ENCODE data around the gene FOXO6.
A peak's percentile ranks its signal among the peaks of the same experiment; 100 is the strongest.

Gene FOXO6

DNA sequence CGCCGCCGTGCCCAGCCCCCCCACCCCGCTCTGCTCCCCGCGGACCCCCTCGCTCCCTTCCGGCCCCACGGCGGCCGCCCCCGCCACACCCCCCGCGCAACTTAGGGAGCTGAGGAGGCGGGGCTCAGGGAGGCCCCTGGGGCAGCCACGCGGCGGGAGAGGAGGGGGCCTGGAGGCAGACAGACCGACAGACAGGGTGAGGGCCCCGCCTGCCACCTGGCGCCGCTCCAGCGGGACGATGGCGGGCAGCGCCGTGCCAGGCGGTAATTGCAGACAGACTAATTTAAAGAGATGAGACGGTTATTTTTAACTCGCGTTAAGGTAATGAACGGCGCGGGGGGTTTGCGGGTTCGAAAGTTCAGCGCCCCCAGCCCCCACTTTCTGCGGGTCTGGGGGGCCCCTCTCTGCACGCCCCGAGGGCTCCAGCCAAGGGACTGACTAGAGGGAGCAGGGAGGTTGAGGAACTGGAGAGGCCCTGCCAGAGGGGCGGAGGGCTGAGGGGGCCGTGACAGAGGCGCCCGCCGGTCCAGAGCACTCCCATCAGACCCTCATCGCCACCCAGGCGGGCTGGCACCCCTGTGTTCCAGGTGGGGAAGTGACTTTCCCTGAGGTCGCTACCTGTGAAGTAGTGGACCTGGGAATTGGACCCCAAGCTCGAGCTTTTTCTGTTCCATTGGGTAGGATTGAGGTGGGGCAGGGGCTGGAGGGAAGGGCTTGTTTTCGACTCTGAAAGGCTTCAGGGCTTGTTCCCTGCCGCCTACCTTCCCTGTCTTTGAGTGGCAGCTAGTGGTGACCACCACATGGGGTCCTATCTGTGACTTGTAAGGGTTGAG lies 5.4 kb downstream of the FOXO6 start:
- peak in 1 of 2 donors; percentile 19 for DNase-seq (ENCODE audit: low read depth in 2 of 2)

DNA sequence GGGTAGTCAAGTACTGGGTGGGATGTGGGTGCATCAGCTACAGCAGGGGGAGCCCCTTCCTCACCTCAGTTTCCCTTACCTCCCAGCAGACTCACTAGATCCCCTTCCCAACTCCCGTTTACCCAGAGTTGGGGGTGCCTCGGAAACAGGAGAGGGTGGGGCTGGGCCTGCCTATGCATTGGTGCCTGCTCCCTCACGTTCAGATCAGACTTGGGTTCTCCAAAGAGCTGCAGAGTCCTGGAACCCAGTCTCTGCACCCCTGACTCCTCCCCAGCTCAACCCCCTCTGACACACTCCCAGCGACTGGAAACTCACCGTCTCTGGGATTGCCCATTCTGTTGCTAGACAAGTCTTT lies 6.0 kb downstream of the FOXO6 start:
- DNase-seq (ENCODE audit: low read depth in 2 of 2): no peak

DNA sequence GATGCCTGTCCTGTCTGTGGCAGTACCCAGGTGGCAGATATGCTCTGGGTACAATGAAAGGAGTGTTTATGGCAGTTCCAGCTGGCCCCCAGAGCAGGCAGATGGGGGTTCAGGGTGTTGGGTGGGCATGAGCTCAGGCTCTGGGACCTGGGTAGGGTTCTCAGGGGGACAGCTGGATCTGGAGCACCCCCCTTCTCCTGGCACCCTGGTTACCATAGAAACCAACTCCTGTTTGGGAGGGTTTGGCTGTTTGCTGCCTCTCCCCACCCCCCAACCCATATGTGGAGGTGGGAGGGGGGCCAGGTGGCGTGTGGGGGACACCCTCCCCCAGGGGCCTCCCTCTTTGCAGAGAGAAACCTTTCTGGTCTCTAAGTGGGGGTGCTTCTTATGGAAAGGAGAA lies 7.1 kb downstream of the FOXO6 start:
- no peak for DNase-seq (ENCODE audit: low read depth in 2 of 2)

DNA sequence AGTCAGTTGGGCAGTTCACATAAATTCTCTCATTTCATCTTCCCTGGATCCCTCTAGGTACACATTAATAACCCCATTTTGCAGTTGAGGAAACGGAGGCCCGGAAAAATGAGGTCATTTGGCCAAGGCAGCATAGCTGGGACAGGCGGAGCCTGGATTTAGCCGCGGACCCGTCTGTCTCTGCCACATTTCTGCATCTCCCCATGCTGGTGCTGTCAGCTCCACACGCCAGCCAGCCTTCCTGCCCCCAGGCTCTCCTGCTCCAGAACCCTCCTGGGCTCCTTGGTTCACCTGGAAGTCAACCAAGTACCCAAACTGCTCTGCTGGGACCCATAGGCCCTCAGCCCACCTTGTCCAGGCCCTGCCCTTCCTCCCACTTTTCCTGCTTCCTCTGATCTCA lies 7.6 kb downstream of the FOXO6 start:
- DNase-seq (ENCODE audit: low read depth in 2 of 2): no peak

- no peak for DNase-seq (ENCODE audit: low read depth in 2 of 2)
Measured at GRCh38 chr1:41369531-41369930, 8.3 kb downstream of the FOXO6 start.

DNA sequence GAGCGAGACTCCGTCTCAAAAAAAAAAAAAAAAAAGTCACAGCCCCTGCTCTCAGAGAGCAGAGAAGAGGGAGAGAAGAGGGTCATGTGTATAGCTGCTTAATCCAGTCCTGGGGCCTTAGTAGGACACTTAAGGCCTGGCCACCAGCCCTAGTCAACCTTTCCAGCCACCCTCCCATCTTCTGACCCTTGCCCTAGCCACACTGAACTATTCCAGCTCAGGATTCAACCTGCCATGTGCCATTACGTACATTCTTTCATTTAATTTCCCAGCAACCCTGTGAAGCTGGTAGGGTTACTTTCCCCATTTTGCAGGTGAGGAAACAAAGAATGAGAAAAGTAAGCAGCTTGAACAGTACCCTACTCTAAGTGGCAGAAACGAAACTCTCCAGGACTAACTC lies 9.0 kb downstream of the FOXO6 start:
- no peak for DNase-seq (ENCODE audit: low read depth in 2 of 2)

DNA sequence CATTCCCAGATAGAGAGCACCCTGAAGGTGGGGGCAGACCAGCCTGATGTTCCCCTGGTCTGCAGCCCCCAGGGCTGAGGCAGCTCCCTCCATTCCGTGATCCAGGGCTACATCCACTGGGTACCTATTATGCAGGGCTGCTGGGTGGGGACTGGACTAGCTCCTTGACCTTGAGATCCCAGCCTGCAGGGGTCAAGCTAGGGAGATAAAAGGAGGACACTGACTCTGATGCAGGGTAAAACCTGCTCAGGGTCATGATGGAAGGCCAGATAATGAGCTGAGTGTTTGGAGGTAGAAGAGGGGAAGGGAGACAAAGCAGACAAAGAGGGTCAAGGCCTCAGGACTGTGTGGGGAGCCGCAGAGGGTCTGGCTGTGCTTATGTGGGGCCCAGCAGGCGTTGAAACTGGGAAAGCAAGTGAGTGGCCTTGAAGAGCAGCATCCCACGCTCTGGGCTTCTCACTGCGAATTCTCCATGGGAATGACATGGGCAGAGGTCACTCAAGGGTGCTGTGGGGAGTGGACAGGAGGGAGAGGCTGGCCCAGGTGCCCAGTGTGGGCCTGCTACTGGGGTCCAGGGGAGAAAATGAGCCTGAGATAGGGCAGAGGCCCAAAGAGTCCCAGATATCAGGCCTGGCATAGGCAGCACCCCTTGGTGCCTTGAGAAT lies 9.7 kb downstream of the FOXO6 start:
- no peak for DNase-seq (ENCODE audit: low read depth in 2 of 2)

GRCh38 chr1:41371630-41372599 lies 10.7 kb downstream of the FOXO6 start:
- no peak for DNase-seq (ENCODE audit: low read depth in 2 of 2)

- no peak for DNase-seq (ENCODE audit: low read depth in 2 of 2)
Measured at GRCh38 chr1:41372600-41372993, 11.4 kb downstream of the FOXO6 start.

DNA sequence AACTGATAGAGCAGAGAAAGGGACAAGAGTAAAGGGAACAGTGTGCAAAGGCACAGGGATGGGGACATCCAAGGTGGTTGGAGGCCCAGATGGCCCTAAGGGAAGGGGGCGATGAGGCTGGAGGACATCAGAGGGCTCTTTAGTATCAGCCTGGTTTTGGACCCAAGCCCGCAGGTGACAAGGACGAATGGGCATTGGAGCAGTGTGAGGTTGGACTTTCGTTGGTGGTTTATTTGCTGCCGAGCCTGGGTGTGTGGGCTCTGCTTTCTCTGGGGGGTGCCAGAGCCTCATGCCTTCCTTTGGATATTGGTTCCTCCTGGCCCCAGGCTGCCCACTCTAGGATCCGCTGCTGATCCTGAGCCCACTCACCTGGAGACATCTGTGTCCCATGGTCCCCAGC lies 12.1 kb downstream of the FOXO6 start:
- no peak for DNase-seq (ENCODE audit: low read depth in 2 of 2)

GRCh38 chr1:41374711-41375110 lies 13.5 kb downstream of the FOXO6 start:
- no peak for DNase-seq (ENCODE audit: low read depth in 2 of 2)

DNA sequence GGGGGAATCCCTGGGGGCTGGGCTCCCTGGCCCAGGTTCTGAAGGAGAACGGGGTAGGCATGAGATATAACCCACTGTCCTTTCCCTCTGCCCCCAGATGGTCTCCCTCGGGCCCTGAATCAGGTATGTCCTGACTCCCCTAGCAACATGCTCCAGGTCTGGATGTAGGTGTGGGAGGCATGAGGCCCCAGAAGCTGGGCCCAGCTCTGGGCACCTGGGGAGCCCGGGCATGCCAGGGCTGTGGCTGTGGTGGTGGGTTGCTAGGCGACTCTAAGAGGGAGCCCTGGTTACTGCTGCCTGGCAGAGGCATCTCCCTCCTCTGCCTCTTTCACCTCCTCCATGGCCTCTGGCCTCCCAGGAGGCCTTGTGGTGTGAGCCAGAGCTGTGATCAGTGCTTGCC lies 16.2 kb downstream of the FOXO6 start:
- no peak for DNase-seq (ENCODE audit: low read depth in 2 of 2)

DNA sequence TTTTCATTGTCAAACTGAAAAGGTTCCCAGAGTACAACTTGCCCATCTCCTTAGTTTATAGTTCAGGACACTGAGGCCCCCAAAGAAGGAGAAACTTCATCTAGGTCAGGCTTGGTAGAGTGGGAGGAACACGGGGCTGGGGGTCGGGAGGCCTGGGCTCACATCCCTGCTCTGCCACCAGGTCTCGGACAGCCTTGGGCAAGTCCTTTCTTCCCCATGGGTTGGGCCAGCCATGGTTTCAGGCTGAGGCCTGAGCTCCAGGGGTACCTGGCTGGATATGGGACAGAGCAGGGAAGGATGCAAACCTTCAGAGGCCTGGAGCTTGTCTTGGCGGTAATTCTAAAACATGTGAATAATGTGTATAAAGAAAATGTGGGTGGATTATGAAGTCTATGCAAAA lies 17.0 kb downstream of the FOXO6 start:
- DNase-seq (ENCODE audit: low read depth in 2 of 2): no peak

DNA sequence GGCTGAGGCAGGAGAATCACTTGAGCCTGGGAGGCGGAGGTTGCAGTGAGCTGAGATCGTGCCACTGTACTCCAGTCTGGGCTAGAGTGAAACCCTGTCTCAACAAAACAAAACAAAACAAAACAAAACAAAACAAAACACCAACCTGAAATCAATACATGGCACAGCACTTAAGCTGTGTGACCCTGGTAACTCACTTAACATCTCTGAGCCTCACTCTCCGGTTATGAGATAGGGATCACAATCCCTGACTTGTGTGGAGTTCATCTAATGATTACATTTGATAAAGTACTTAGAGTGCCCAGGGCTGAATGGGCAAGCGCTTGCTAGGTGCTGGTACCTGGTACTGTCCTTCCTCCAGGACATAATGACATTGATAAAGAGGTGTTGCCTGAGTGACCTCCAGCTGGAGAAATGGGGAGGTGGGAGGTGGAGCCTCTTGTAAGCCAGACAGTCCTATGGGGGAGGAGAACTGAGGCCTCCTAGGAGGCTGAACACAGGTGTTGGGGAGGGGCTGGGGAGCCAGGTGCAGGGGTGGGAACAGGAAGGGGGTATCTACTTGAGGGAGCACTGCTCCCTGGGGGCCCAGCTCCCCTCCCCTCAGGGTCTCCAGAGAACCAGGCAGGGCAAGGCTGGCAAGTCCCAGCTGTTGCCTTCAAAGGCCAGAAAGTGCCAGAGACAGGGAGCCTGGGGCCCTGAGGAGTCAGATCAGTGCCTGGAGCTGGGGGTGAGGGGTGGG lies 17.9 kb downstream of the FOXO6 start:
- DNase-seq (ENCODE audit: low read depth in 2 of 2): no peak

DNA sequence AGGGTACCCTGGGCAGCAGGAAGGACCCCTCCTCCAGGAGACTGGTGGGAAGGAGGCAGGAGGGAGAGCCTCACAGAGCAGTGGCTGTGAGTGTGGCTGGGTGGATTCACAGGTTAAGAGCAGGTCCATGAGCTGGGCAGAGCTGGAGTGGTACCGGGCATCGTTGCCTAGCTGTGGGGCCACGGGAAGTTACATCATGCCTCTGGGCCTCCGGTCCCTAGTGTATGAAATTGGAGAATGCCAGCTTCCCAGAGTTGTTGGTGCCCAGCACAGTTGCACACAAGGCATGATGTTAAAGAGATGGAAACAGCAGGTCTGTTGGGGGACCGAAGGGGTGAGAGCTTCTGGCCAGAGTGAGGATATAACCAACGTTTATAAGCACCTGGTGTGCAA lies 18.5 kb downstream of the FOXO6 start:
- DNase-seq (ENCODE audit: low read depth in 2 of 2): no peak

- DNase-seq (ENCODE audit: low read depth in 2 of 2): no peak
Measured at GRCh38 chr1:41380195-41380594, 19.0 kb downstream of the FOXO6 start.

- no peak for DNase-seq (ENCODE audit: low read depth in 2 of 2)
Measured at GRCh38 chr1:41380979-41381691, 19.9 kb downstream of the FOXO6 start.

DNA sequence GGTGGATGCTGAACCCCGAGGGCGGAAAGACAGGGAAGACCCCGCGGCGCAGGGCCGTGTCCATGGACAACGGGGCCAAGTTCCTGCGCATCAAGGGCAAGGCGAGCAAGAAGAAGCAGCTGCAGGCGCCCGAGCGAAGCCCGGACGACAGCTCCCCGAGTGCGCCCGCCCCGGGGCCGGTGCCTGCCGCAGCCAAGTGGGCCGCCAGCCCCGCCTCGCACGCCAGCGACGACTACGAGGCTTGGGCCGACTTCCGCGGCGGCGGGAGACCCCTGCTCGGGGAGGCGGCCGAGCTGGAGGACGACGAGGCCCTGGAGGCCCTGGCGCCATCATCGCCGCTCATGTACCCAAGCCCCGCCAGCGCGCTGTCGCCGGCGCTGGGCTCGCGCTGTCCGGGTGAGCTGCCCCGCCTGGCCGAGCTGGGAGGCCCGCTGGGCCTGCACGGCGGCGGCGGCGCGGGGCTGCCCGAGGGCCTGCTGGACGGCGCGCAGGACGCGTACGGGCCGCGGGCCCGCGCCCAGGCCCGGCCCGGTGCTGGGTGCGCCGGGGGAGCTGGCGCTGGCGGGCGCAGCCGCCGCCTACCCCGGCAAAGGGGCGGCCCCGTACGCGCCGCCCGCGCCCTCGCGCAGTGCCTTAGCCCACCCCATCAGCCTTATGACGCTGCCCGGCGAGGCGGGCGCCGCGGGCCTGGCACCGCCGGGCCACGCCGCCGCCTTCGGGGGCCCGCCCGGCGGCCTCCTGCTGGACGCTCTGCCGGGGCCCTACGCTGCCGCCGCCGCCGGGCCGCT lies 20.7 kb downstream of the FOXO6 start:
- no peak for DNase-seq (ENCODE audit: low read depth in 2 of 2)

DNA sequence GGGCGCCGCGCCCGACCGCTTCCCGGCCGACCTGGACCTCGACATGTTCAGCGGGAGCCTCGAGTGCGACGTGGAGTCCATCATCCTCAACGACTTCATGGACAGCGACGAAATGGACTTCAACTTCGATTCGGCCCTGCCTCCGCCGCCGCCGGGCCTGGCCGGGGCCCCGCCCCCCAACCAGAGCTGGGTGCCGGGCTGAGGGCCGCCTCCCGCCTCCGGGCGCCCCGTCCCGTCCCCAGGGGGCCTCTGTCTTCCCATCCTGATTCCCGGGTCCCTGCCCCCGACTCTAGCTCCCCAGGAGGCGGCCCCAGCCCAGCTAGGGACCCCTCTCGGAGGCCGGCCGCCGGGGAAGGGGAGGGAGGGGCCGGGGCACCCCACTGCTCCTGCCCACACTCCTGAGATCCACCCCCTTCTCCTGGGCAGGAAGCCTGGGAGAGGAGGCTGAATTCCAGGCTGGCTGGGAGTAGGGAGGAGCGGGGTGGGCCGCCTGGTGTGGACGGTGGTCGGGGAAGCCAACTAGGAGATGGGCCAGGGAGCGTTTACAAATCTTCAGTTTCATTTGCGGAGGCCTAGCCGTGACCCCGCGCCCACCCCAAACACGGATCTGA lies 21.4 kb downstream of the FOXO6 start:
- no peak for DNase-seq (ENCODE audit: low read depth in 2 of 2)
